GM18505 (cell line): ENCODE results near the gene PNPLA7.
A peak's percentile ranks its signal among the peaks of the same experiment; 100 is the strongest.

Experiments
- ATAC-seq: cut with Tn5 transposase; IDR thresholded peaks from one replicate; pipeline ENCODE4 v1.9.1; 2021; ENCODE audit not compliant: unreplicated experiment
- POLR2A ChIP-seq: IDR thresholded peaks from 4 replicates; pipeline ENCODE4 v1.6.1; 2011; ENCODE audit warnings: borderline replicate concordance; ENCODE audit not compliant: insufficient read depth, insufficient read length; ENCODE audit errors: extremely low read depth

PNPLA7 gene

DNA sequence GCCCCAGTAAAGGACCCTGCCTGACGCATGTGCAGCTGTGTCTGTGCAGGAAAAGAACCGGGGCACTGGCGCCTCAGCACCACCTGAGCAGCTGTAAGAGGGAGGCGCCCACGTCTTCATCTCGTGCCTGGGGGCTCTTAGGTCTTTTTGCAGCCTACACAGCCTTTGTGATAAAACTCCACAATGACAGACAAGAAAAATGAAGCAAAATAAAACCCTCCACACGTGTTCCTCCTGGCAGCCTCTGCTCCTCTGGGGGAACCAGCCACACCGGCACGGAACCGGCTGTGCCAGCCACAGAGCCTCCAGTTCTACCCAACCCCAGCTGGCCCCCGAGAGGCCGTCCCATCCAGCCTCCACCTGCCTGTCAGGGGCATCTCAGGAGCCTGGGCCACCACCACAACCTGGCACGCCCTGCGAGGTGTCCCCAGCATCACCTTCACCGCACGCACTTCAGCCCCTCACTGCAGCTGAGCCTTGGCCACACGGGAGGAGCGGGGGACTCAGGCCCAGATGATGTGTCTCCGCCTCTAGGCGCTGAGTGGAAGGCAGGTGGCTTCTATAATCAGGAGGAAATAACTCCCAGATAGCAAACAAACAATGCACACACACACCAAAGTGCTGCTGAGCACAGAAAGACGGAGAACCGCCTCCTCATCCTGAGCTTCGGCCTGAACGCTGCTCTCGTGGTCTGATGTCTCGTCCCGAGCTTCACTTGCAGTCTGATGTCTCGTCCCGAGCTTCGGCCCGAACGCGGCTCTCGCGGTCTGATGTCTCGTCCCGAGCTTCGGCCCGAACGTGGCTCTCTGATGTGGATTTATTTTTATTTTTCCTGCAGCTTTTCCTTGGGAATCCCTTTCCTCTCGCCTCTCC is 62.5 kb downstream of the PNPLA7 start:
- no peak for TF ChIP-seq POLR2A
- no peak for ATAC-seq

GRCh38 chr9:137486545-137487453 is 63.4 kb downstream of the PNPLA7 start:
- ATAC-seq, result no peak
- no peak for TF ChIP-seq POLR2A

DNA sequence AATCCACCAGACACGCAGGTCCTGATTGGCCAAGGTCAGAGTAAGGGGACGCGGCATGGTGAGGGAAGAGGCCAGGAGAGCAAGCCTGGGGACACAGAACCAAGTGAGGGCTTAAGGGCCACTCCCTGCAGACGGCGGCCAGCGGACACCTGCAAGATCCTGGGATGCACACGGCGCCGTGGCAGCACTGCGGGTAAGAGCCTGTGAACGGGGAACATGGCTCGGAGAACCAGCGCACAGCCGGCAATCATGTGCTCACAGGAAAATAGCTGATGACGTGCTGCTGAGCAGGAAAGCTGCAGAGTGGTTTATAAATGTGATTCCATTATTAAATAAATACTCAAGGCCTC is 64.1 kb downstream of the PNPLA7 start:
- no peak for ATAC-seq
- TF ChIP-seq POLR2A, result no peak

DNA sequence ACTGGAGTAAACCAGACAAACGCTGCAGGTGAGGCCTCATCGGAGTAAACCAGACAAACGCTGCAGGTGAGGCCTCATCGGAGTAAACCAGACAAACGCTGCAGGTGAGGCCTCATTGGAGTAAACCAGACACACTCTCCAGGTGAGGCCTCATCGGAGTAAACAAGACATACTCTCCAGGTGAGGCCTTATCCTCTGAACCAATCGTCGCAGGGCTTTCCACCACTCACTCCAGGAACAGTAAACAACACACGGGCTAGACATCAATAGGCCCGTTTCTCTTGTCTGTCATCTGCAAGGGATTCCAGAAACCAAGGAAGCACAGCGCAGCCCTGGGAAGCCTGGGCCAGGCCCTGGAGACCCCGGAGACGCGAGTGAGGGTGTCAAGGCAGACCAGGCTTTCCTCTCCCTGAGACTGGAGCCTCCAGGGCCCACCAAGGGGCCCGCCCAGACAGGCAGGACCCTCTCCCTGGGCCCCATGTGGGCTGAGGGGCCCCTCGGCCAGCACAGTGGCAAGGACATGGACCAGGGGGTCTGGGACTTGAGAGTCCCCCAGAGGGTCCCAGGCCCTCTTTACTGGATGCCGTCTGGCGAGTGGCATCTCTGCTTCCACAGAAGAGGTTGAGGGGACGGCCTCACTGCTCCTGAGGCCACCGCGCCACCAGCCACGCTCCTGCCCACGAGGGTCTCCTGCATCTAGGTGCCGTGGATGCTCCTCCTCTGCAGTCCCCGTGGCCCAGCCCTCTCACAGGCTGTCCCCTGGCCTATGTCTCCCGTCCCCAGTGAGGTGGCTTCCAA is 64.7 kb downstream of the PNPLA7 start:
- no peak for TF ChIP-seq POLR2A
- ATAC-seq, result no peak

DNA sequence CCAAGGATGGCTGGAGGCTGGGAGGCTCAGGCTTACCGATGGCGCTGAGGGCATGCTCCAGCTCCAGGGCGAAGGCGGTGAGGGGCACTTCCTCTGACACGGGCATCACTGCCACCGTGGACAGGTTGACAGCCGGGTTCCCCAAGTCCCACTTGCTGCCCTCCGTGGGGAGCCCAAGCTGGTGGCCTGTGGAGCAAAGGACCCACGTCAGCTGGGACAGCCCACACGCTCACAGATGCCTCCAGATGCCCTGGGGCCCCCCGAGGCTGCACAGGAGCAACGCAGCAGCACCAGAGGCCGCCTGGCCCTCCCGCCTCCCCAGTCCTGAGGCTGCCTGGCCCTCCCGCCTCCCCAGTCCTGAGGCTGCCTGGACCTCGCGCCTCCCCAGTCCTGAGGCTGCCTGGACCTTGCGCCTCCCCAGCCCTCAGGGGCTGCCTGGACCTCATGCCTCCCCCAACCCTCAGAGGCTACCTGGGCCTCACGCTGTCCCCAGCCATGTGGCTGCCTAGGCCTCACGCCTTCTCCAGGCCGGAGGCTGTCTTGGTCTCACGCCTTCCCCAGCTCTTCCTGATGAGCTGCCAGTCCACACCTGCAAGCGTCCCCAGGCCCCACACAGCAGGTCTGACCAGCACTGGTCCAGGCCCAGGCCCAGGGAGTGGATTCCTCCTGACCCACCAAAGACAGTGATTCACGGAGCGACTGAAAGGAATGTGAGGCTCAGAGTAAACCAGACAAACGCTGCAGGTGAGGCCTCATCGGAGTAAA is 65.5 kb downstream of the PNPLA7 start:
- no peak for ATAC-seq
- no peak for TF ChIP-seq POLR2A

GRCh38 chr9:137482094-137482781 is 68.0 kb downstream of the PNPLA7 start:
- peak; percentile 55 for ATAC-seq
- TF ChIP-seq POLR2A, result no peak

GRCh38 chr9:137480686-137481683 is 69.2 kb downstream of the PNPLA7 start:
- ATAC-seq, result no peak
- TF ChIP-seq POLR2A, result no peak

GRCh38 chr9:137479892-137480685 is 70.1 kb downstream of the PNPLA7 start:
- ATAC-seq, result no peak
- TF ChIP-seq POLR2A, result no peak

GRCh38 chr9:137478962-137479861 is 71.0 kb downstream of the PNPLA7 start:
- no peak for ATAC-seq
- TF ChIP-seq POLR2A, result no peak
